Activated T-cell treated with anti-CD3 and anti-CD28 coated beads for 24 hours (primary cell): ENCODE measurements around the gene RPL10.

ENCODE experiments used
- DNase-seq: peaks from one replicate; pipeline ENCODE4 v3.0.0-alpha.2; 2020; ENCODE audit warnings: low read depth

RPL10 gene

GRCh38 chrX:154430916-154431315 is 32.7 kb downstream of the RPL10 start:
- DNase-seq = no peak

- no peak for DNase-seq
These were observed 33.2 kb downstream of the RPL10 start for GRCh38 chrX:154431341-154431740.

GRCh38 chrX:154432210-154432609 is 34.0 kb downstream of the RPL10 start:
- DNase-seq = no peak

GRCh38 chrX:154433605-154434004 is 35.4 kb downstream of the RPL10 start:
- DNase-seq = no peak

GRCh38 chrX:154434394-154435168 is 36.4 kb downstream of the RPL10 start:
- DNase-seq = no peak

- DNase-seq = no peak
These were observed 37.1 kb downstream of the RPL10 start for GRCh38 chrX:154435171-154435733.

DNA sequence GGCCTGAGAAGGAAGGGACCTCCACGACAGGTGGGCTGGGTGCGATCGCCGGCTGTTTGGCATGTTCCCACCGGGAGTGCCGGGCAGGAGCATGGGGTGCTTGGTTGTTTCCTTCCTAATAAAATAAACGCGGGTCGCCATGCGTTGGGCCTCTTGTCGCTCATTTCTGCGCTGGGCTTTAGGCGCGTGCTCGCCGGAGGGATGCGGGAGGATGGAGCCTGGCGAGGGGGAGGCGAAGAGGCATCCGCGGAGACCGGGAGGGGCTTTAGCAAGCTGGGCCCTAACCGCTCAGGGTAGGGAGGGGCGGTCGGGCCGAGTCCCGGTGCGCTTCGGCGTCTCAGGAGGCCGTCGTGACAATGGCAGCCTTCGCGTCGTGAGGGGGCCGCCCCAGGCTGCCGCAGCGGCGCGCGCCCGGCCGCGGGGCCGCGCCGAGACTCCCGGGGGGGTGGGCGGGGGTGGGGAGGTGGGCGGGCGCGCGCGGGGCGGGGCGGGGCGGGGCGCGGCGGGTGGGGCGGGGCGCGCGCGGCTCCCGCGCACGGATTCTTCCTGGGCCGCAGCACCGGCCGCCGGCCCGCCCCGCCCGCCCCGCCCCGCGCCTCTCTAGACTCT is 38.3 kb downstream of the RPL10 start:
- DNase-seq = peak; percentile 16

GRCh38 chrX:154436983-154437752 is 39.0 kb downstream of the RPL10 start, which contains the start of gene GDI1:
GDI1 (plus strand) TSS chrX:154437154; CDS start chrX:154437255, 101 bp downstream.
- DNase-seq = peak; percentile 34

GRCh38 chrX:154437971-154438893 is 40.1 kb downstream of the RPL10 start:
- DNase-seq = no peak

GRCh38 chrX:154439841-154440240 is 41.7 kb downstream of the RPL10 start:
- DNase-seq = no peak

DNA sequence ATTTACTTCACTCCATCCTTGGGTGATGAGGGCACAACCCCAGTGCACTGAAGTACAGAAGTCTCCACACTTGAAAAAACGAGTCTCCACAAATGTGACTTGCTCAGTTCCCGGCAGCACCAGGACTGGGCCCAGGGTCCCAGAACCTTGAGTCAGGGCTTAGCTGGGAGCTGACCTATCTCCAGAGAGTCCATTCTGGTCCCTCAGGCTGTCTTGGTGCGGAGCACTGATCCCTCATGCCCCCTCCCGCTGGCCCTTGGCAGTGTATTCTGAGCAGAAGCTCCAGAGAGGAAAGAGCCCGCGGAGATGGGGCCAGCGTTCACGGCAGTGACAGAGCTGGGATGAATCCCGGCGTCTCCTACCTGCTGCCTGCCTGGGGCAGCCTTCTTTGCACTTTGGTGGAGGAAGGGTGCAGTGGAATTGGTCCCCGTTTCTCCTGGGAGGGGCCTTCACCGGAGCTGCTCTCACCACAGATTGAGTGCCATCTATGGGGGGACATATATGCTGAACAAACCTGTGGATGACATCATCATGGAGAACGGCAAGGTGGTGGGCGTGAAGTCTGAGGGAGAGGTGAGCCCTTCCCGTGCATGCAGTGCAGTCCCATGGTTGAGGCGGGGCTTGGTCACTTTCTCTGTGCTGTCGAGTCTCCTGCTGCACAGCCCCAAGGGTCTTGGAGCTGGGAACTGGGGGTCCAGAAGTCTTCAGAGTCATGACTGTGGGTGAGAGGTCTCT is 42.6 kb downstream of the RPL10 start:
- DNase-seq = no peak

- no peak for DNase-seq
These were observed 43.4 kb downstream of the RPL10 start for GRCh38 chrX:154441564-154441963.

DNA sequence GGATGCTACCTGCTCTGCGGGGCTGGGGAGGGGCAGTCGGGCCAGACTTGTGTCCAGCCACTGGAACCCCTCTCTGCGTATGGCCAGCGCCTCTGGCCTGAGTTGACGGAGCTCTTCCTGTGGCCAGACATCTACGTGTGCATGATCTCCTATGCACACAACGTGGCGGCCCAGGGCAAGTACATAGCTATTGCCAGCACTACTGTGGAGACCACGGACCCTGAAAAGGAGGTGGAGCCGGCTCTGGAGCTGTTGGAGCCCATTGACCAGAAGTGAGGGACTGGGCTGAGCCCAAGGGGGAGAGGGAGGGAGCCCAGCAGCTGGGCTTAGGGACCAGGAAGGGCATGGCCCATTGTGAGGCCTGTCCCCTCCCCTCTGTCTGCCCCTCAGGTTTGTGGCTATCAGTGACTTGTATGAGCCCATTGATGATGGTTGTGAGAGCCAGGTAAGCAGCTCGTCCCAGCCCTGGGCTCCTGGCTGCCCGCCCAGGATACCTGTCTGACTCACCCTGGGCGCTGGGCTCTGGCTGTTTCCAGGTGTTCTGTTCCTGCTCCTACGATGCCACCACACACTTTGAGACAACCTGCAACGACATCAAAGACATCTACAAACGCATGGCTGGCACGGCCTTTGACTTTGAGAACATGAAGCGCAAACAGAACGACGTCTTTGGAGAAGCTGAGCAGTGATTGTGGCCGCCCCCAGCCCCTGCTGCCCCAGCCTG is 44.0 kb downstream of the RPL10 start:
- DNase-seq = no peak

DNA sequence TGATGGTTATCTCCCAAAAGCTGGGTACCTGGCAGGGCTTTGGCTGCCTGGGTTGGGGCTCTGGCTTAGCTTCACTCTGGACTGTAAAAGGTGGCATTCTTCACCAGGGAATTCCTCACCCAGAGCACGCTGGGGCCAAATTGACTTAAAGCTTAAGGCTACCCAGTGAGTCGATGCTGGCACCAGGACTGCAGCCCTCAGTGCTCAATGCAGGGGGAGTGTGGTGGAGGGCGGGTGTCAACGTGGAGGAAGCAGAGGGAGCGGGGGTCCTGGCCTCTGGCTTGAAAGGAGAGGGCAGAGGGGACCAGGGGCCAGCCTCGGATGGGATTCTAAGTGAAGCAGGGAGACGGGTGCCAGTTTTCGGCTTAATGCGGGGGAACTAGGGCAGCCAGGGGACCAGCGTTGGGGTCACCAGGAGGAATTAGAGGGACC is 45.3 kb downstream of the RPL10 start:
- DNase-seq = no peak

DNA sequence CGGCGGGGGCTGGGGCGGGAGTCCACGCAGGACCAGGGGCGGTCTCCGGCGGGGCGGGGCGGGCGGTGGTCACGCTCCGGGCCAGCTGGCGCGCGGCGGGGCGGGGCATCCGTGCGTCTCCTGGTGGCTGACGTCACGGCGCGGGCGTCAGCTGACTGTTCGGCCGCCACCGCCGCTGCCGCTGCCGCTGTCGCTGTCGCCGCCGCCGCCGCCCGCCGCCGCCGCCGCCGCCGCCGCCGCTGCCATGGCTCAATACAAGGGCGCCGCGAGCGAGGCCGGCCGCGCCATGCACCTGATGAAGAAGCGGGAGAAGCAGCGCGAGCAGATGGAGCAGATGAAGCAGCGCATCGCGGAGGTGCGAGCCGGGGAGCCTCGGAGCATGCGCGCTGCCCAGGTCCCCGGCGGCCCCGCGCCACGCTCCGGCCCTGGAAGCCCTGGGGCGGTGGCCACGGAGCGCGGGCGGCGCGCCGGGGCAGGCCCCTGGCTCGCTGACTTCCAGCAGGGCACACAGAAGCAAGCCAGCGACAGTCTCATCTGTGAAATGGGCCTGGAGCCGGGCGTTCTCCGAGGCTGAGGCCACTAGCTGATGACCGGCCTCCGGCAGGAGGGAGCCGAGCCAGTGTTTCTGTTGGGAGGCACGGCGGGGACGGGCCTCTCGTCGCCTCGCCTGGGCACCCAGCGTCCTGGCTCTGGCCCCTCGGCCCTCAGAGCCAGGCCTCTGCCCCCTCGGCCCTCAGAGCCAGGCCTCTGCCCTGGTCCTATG is 46.0 kb downstream of the RPL10 start, which contains the start of gene FAM50A:
TSS of gene FAM50A (plus strand) at position 150 of the 763 bp plus-strand sequence. CDS start at position 245, 95 bp downstream.
- DNase-seq = peak; percentile 57

DNA sequence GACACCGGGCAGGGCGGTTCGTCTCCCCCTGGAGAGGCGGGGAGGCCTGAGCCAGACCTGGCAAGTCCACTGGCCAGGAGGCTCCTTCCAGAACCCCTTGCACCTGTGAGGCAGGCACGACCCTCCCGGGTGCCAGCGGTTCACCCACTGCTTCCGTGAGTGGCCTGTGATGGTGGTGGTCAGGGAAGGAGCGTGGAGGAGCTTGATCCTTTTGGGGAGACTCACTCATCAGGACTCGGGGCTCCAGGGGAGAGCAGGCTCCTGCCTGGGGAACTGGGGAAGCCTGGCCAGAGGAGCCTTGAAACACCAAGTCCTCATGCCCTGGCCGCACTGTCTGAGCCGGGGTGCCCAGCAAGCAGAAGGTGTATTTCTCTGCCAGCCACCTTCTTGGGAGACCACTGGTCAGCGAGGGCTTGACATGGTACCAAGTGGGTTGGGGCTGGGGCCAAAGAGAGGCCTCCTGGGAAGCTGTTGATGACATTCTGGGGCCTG is 46.6 kb downstream of the RPL10 start:
- DNase-seq = no peak

- DNase-seq = no peak
These were observed 47.6 kb downstream of the RPL10 start for GRCh38 chrX:154445776-154446175.

GRCh38 chrX:154446430-154446829 is 48.3 kb downstream of the RPL10 start:
- no peak for DNase-seq

DNA sequence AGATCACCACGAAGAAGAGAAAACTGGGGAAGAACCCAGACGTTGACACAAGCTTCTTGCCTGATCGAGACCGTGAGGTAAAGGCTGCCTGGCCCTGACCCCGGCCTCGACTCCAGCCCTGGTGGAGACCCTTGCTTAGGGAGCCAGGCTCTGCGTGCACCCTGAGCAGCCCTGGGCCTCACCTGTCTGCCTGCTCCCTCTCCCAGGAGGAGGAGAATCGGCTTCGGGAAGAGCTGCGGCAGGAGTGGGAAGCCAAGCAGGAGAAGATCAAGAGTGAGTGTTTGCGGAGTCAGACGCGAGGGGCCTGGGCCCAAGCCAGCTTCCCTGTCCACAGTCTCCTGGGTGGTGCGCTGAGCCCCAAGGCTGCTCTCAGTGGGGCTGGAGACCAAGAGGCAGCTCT is 50.3 kb downstream of the RPL10 start:
- DNase-seq = no peak
